ENCODE results near the gene LRRC28. TPM values are rescaled to one million over a fixed set of nuclear protein-coding genes. Genes with fewer than 3 reads are reported as not detected.
A peak's percentile ranks its signal among the peaks of the same experiment; 100 is the strongest.
"Not testable (repeated sequence)": the region's sequence is repeated elsewhere in the genome, so short reads cannot be mapped to it uniquely, and the experiment has no call there.

The LRRC28 gene
- 13.4 and 14.8 TPM in 2 replicates for total RNA-seq

- DNase-seq (ENCODE audit: low read depth, low spot score): peak; percentile 97
Measured at GRCh38 chr15:99250857-99251841, at the start of gene LRRC28. Gene LRRC28, plus strand, starts transcription at chr15:99251481. Its CDS starts 4,477 bp downstream, at chr15:99255958.

GRCh38 chr15:99202176-99202552 is 49.1 kb upstream of the LRRC28 start:
- DNase-seq (ENCODE audit: low read depth, low spot score): no peak

- no peak for DNase-seq (ENCODE audit: low read depth, low spot score)
Measured at GRCh38 chr15:99207672-99208071, 43.6 kb upstream of the LRRC28 start.

GRCh38 chr15:99209326-99209725 is 42.0 kb upstream of the LRRC28 start:
- peak; percentile 54 for DNase-seq (ENCODE audit: low read depth, low spot score)

GRCh38 chr15:99210334-99210733 is 40.9 kb upstream of the LRRC28 start:
- DNase-seq (ENCODE audit: low read depth, low spot score): no peak

- no peak for DNase-seq (ENCODE audit: low read depth, low spot score)
Measured at GRCh38 chr15:99211926-99212325, 39.4 kb upstream of the LRRC28 start.

- DNase-seq (ENCODE audit: low read depth, low spot score): no peak
Measured at GRCh38 chr15:99212406-99212805, 38.9 kb upstream of the LRRC28 start.

GRCh38 chr15:99213187-99213811 is 38.0 kb upstream of the LRRC28 start:
- peak; percentile 26 for DNase-seq (ENCODE audit: low read depth, low spot score)

GRCh38 chr15:99224372-99225214 is 26.7 kb upstream of the LRRC28 start:
- DNase-seq (ENCODE audit: low read depth, low spot score): no peak

GRCh38 chr15:99226802-99227201 is 24.5 kb upstream of the LRRC28 start:
- no peak for DNase-seq (ENCODE audit: low read depth, low spot score)

GRCh38 chr15:99228120-99228770 is 23.0 kb upstream of the LRRC28 start:
- DNase-seq (ENCODE audit: low read depth, low spot score): no peak

GRCh38 chr15:99230867-99231266 is 20.4 kb upstream of the LRRC28 start:
- DNase-seq (ENCODE audit: low read depth, low spot score): no peak

- DNase-seq (ENCODE audit: low read depth, low spot score): no peak
Measured at GRCh38 chr15:99232740-99233139, 18.5 kb upstream of the LRRC28 start.

- DNase-seq (ENCODE audit: low read depth, low spot score): not testable (repeated sequence)
Measured at GRCh38 chr15:99234160-99234559, 17.1 kb upstream of the LRRC28 start.

GRCh38 chr15:99238849-99239248 is 12.4 kb upstream of the LRRC28 start:
- DNase-seq (ENCODE audit: low read depth, low spot score): no peak

GRCh38 chr15:99239545-99240198 is 11.6 kb upstream of the LRRC28 start:
- DNase-seq (ENCODE audit: low read depth, low spot score): no peak

GRCh38 chr15:99241752-99242151 is 9.5 kb upstream of the LRRC28 start:
- no peak for DNase-seq (ENCODE audit: low read depth, low spot score)

GRCh38 chr15:99244306-99244705 is 7.0 kb upstream of the LRRC28 start:
- DNase-seq (ENCODE audit: low read depth, low spot score): no peak

- no peak for DNase-seq (ENCODE audit: low read depth, low spot score)
Measured at GRCh38 chr15:99247062-99247461, 4.2 kb upstream of the LRRC28 start.

GRCh38 chr15:99248000-99248715 is 3.1 kb upstream of the LRRC28 start:
- no peak for DNase-seq (ENCODE audit: low read depth, low spot score)

Data from pulmonary artery endothelial cell (primary cell).